GM12878 (cell line): ENCODE data around the gene LMOD3. TPM values are rescaled to one million over a fixed set of nuclear protein-coding genes. Genes with fewer than 3 reads are reported as not detected.

Experiments
- ATAC-seq: fragments of 200-7000 bp; cut with Tn5 transposase; 3 replicates; pipeline ENCODE4 v1.9.1; 2020; ENCODE audit warnings: mild to moderate bottlenecking, moderate library complexity
- BruUV-seq: library from RNA; stranded (reverse); fragments of 400-500 nt; replicated peaks from 2 replicates; lab custom pipeline; 2021; lab: Mats Ljungman, UMichigan
- CTCF ChIA-PET: fragments of 300-600 bp; sonication (Branson Sonifier 250); formaldehyde crosslinking; extraction: SDS; loops from one replicate; lab custom pipeline; 2021; ENCODE audit warnings: inconsistent platforms; lab: Yijun Ruan, JAX
- POLR2A ChIA-PET: fragments of 350-600 bp; formaldehyde crosslinking; extraction: SDS; loops from one replicate; lab custom pipeline; 2021; ENCODE audit warnings: inconsistent platforms; lab: Charles Lee
- RAD21 ChIA-PET: fragments of 300-600 bp; sonication (Branson Sonifier 250); formaldehyde crosslinking; loops from one replicate; lab custom pipeline; 2023; ENCODE audit warnings: antibody characterized with exemption; ENCODE audit not compliant: unreplicated experiment; lab: Charles Lee
- SMC1A ChIA-PET: fragments of 300-600 bp; sonication (Branson Sonifier 250); formaldehyde crosslinking; loops from one replicate; lab custom pipeline; 2023; ENCODE audit not compliant: unreplicated experiment, uncharacterized antibody; lab: Charles Lee
- DNase-seq: peaks from one replicate; pipeline ENCODE4 v3.0.0-alpha.2; 2011; ENCODE audit warnings: low read depth, low spot score
- FAIRE-seq: peaks from 3 replicates; lab custom pipeline; 2011; peaks lifted over from hg19 to GRCh38; lab: Jason Lieb, UNC
- H2AFZ ChIP-seq: 2 replicates; pipeline ENCODE4 v1.6.0; 2011; ENCODE audit warnings: low read depth, low read length, control low read depth; ENCODE audit not compliant: control insufficient read depth
- H3K27ac ChIP-seq: 2 replicates; pipeline ENCODE4 v1.5.1; 2011; ENCODE audit warnings: control low read depth; ENCODE audit not compliant: control insufficient read depth, insufficient read depth
- H3K27me3 ChIP-seq, 2 experiments: replicated peaks in 1 of 2; 2 replicates each; pipeline versions ENCODE4 v1.6.0 to v1.6.1; 2011; ENCODE audit warnings: low read length in 1 of 2; ENCODE audit not compliant: control insufficient read depth in 2 of 2, insufficient read depth in 2 of 2
- H3K36me3 ChIP-seq, 2 experiments: 2 replicates each; pipeline ENCODE4 v1.5.1; 2011; ENCODE audit warnings: low read length in 1 of 2; ENCODE audit not compliant: control insufficient read depth in 2 of 2, insufficient read depth in 2 of 2
- H3K4me1 ChIP-seq: 2 replicates; pipeline ENCODE4 v1.6.1; 2011; ENCODE audit warnings: mild to moderate bottlenecking, low read length, moderate library complexity, mixed read lengths; ENCODE audit not compliant: control insufficient read depth, insufficient read depth
- H3K4me2 ChIP-seq: 2 replicates; pipeline ENCODE4 v1.6.0; 2011; ENCODE audit warnings: control low read depth; ENCODE audit not compliant: control insufficient read depth, insufficient read depth
- H3K4me3 ChIP-seq: fragments of 200-600 bp; sonication (generic); 2 replicates; pipeline ENCODE4 v1.5.1; 2016
- H3K79me2 ChIP-seq: 2 replicates; pipeline ENCODE4 v1.6.0; 2011; ENCODE audit warnings: low read length; ENCODE audit not compliant: control insufficient read depth, insufficient read depth
- H3K9ac ChIP-seq: 2 replicates; pipeline ENCODE4 v1.8.0; 2011; ENCODE audit warnings: low read length, control low read depth, mixed read lengths; ENCODE audit not compliant: control insufficient read depth, insufficient read depth
- H3K9me3 ChIP-seq: replicated peaks from 3 replicates; pipeline ENCODE4 v1.5.1; 2011; ENCODE audit warnings: mild to moderate bottlenecking, low read length; ENCODE audit not compliant: control insufficient read depth, insufficient read depth
- H4K20me1 ChIP-seq: 2 replicates; pipeline ENCODE4 v1.6.0; 2011; ENCODE audit not compliant: control insufficient read depth, insufficient read depth
- NKRF ChIP-seq: fragments of 450-650 bp; conservative IDR thresholded peaks from 2 replicates; pipeline ENCODE4 v1.6.1; 2017; ENCODE audit warnings: mild to moderate bottlenecking, moderate library complexity
- RELB ChIP-seq: fragments of 450-650 bp; IDR thresholded peaks from 2 replicates; pipeline ENCODE4 v1.6.1; 2017; ENCODE audit warnings: low read depth, mild to moderate bottlenecking, moderate library complexity
- WRNIP1 ChIP-seq: IDR thresholded peaks from 2 replicates; pipeline ENCODE4 v1.6.1; 2011; ENCODE audit warnings: low read depth, low read length, improper control_type of control experiment, borderline replicate concordance
- ZBTB40 ChIP-seq: fragments of 450-650 bp; IDR thresholded peaks from 2 replicates; pipeline ENCODE4 v1.6.1; 2016; ENCODE audit warnings: mild to moderate bottlenecking, moderate library complexity, borderline replicate concordance
- WGBS: methylation state at CpG from one replicate; pipeline ENCODE4 v1.1.6; 2016; ENCODE audit warnings: low lambda C conversion rate; ENCODE audit not compliant: insufficient replicate concordance, insufficient coverage; ENCODE audit errors: missing lambda C conversion rate; 5-methylcytosine and 5-hydroxymethylcytosine counted together
- in situ Hi-C: fragments of 300-500 bp; cut with MboI; formaldehyde crosslinking; loops from 9 replicates; pipeline ENCODE4 v1.14.3; 2018; ENCODE audit warnings: mixed read lengths
- intact Hi-C: fragments of 100-400 bp; cut with micrococcal nuclease; formaldehyde crosslinking; loops from one replicate; pipeline ENCODE4 v1.14.2; 2022; ENCODE audit not compliant: unreplicated experiment
- polyA plus RNA-seq, 11 experiments: library from polyadenylated mRNA; depleted of rRNA in 4 of 11; unstranded in 6 of 11; stranded (reverse) in 5 of 11; fragments of >200 nt; fragmentation: Nextera tagmentation in 4 of 11; fragmentation: Illumina TruSeq in 1 of 11; extraction: Ambion mirVana in 4 of 11; extraction: Trizol in 1 of 11; gene quantifications; 1 replicate in 1 of 11; 2 replicates in 10 of 11; pipeline versions ENCODE4 v1.2.1 to v1.2.3, GENCODE V29; 2011 to 2016; ENCODE audit warnings: inconsistent platforms in 2 of 11, missing spikeins in 2 of 11, low read depth in 1 of 11
- total RNA-seq, 4 experiments: library from RNA; depleted of rRNA in 3 of 4; stranded (reverse); fragments of >200 nt in 3 of 4; fragmentation: Illumina TruSeq in 1 of 4; extraction: Trizol in 1 of 4; gene quantifications; 2 replicates each; pipeline versions ENCODE4 v1.2.1 to v1.2.3, GENCODE V29; 2013 to 2021

LMOD3 gene
- total and polyA plus RNA-seq, 10 of the 15 experiments (the other 5 are each of a cell fraction or from before 2014, with no cell fraction given), result 0.04 to 0.20 (median 0.09) TPM; not detected in 1

DNA sequence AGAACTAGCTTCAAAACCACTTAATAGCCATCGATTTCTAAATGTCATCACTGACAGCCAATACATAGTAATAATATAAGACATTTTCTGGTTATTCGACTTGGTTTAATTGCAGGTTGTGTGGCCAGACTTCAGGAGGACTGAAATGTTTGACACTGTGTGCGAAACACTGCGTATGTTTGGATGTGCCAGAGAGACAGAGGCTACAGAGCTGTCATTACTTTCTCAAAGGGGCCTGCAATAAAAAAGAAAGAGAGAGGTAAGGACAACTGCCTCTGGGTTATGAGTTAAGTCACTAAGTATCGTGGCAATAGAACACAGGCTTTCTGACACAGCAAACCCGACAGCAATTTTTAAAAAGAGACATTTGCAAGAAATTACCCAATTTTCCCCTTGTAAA, 882 bp downstream of the LMOD3 start:
- Histone ChIP-seq H4K20me1 (no peaks in the 10 kb centered on the region), H3K27me3 (peaks cover 0 to 3% of the 10 kb centered on the region in 2 experiments; a peak in 1 of 4 replicates), H3K79me2 (no peaks in the 10 kb centered on the region), H2AFZ (no peak overlapping the region), H3K27ac (no peak overlapping the region), H3K9me3 (no peaks in the 10 kb centered on the region), H3K4me1 (no peaks in the 10 kb centered on the region), H3K36me3 (no peaks in the 10 kb centered on the region), H3K4me3 (no peak overlapping the region), H3K4me2 (no peak overlapping the region), H3K9ac (no peak overlapping the region)
- 66% methylated on average over 6 of the region's 6 CpGs for WGBS
- TF ChIP-seq WRNIP1 (no peak), RELB (no peak), NKRF (no peak), ZBTB40 (no peak)
- ChIA-PET POLR2A (interaction anchor here (0.6 kb wide), 1 partner anchor 72 kb away, joined by 4 read pairs; no protein-coding TSS in a partner anchor), SMC1A (interaction anchor here (0.6 to 4.3 kb wide), 40 partner anchors 15 to 1721 kb away, joined by 3 to 58 read pairs (median 4); no protein-coding TSS in a partner anchor), CTCF (interaction anchor here (0.6 to 6.8 kb wide), 53 partner anchors 10 to 551 kb away, joined by 3 to 117 read pairs (median 5); partner anchors contain the start of gene EOGT), RAD21 (interaction anchor here (0.6 to 4.4 kb wide), 25 partner anchors 14 to 550 kb away, joined by 3 to 67 read pairs (median 4); partner anchors contain the start of gene TMF1)
- BruUV-seq, result no TSS peak
- no peak; the same call in 2 of the 3 replicates for ATAC-seq
- FAIRE-seq, result no peak
- intact Hi-C loops, result loop anchor here (1.0 to 10.0 kb wide), 4 partner anchors 185 to 823 kb away; no protein-coding TSS in a partner anchor
- in situ Hi-C loops, result loop anchor here (10.0 kb wide), 1 partner anchor 553 kb away; no protein-coding TSS in a partner anchor
- DNase-seq, result no peak
